HG02884 (cell line): ENCODE measurements around the gene ALG11.

Source experiments
- ATAC-seq: cut with Tn5 transposase; IDR thresholded peaks from one replicate; pipeline ENCODE4 v1.9.1; 2021; ENCODE audit warnings: mild to moderate bottlenecking, moderate library complexity; ENCODE audit not compliant: unreplicated experiment

Gene ALG11

DNA sequence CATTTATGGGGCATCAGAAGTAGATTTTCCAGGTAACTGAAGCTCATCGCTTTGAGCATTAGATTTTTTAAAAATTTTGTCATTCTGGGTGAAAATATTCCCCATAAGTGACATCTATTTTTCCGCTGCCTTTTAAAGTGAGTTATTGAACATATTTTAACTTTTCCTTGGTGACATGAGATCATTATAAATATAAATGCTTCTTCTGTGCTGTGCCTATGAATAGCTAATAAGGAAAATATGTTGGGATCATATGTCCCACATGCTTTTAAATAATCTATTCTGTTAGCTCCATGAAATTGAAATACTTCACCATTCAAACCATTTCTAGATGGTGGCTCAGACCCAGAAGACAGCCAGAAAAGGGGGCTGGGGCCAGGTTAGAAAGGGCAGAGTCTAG lies 15.0 kb upstream of the ALG11 start:
- no peak for ATAC-seq

DNA sequence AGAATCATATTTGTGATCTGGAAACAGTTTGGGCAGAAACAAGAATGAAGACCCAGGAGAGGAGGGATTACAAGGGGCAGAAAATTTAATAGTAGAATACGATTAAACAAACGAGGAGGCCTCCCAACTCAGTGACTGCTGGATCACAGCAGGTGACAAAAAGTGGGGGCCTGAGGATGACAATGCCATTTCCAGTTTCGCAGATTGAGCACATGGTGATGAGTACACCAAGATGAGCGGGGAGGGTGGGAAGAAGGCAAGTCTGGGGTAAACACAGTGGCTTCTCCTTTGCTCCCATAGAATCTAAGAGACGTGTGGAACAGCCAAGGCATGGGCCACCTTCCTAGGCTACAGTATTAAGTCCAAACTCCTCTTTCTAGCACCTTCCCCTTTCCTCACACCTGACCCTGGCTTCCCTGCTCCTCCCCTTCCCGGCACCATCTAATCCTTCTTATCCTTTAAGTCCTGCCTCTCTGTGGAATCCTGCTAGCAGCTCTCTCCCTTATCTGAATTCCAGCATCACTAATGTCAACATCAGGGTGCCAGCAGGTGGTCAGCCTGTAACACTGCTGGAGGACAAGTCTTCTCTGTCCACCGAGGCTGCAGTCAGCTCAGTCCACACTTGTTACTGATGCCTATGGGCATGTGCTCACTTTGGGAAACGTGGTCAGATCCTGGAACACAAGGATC lies 14.4 kb upstream of the ALG11 start:
- ATAC-seq: no peak

DNA sequence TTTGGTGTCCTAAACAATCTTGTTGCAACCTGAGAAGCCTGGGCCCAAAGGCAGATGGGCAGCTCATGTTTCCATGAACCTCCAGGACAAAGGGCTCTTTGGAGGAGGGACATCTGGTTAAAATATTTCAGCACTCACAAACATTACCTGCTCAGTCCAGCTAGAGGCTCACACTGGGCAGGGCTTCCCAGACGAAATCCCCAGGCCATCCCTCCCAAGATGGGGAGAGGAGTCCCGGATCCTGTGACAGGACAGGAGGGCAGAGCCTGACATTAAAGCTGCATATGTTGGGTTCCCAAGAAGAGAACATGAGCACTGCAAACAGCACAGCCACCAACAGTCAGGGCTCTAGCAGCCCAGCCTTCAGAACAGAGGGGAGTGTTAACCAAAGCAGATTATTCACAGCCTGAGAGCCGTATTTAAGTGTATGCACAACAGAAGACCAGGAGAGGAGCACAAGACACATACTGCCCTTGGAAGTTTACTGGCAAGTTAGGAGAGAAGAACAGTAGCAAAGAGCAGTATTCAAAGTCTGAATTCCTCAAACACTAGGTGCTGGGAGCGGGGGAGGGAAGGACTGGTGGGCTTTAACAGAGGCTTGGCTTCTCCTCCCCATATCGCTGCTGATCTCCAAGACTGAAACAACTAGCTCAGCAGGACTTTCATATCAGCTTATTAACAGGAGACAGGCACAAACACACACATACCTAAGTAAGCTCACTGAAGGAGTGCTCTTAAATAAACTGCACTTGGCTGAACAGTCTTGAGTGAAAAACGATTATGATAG lies 13.3 kb upstream of the ALG11 start:
- no peak for ATAC-seq

DNA sequence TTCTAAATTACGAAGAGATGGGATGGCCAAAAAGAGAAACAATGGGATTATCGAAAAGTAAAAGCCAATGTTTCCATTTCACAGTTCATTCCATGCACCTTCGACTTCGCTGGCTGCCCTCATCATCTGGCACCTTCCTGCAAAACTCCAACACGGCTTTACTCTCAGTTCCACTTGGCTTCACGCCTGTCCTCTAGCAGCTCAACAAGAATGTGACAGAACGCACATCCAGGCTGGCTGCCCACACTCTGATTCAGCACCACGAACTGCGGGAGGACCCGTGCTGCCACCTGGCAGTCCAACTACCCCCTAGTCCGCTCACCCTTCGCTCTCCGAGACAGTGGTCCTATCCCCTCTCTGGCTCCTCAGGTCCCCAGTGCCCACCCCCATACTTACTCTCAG lies 12.7 kb upstream of the ALG11 start:
- no peak for ATAC-seq

GRCh38 chr13:51999921-52000320 lies 12.3 kb upstream of the ALG11 start:
- ATAC-seq: no peak

- peak; percentile 90 for ATAC-seq
Observed at GRCh38 chr13:52001120-52001731, 11.0 kb upstream of the ALG11 start.

DNA sequence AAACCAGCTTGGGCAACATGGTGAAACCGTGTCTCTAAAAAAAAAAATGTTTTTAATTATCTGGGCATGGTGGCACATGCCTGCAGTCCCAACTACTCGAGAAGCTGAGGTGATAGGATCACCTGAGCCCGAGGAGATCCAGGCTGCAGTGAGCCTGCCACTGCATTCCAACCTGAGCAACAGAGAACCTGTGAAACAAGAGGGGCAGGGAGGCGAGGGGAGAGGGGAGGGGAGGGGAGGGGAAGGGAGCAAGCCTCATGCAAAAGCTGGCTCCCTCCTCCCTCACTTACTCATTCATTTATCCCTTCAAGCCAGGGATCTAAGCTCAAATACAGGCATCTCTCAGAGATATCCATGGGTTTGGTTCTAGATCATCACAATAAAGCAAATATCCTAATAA lies 9.8 kb upstream of the ALG11 start:
- ATAC-seq: no peak

GRCh38 chr13:52003541-52003940 lies 8.7 kb upstream of the ALG11 start:
- ATAC-seq: no peak

DNA sequence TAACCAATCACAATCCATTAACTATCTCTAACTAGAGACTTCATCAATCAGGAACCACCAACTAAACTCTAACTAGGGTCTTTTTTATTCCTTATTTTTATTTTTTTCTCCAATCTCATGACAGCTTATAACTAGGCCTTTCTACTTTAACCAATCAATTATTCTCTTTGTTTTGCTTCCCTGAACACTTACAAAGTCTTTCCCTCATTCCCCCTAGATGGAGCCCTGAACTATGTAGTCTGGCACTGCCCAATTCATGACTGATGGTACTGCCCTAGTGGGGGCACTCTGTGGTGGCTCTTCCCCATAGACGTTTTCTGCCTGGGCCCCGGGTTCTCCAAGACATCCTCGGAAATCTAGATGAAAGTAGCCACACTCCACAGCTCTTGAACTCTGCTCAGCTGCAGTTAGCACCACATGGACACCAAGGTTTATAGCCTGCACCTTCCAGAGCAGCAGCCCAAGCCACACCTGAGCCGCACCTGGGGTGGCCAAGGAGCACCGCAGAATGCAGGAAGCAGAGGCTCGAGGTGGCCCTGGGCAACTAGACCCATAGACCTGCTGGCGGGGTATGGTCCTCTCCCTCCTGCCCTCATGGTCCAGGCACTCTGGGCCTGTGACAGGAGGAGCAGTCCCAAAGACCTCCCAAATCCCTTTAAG lies 7.6 kb upstream of the ALG11 start:
- ATAC-seq: no peak

DNA sequence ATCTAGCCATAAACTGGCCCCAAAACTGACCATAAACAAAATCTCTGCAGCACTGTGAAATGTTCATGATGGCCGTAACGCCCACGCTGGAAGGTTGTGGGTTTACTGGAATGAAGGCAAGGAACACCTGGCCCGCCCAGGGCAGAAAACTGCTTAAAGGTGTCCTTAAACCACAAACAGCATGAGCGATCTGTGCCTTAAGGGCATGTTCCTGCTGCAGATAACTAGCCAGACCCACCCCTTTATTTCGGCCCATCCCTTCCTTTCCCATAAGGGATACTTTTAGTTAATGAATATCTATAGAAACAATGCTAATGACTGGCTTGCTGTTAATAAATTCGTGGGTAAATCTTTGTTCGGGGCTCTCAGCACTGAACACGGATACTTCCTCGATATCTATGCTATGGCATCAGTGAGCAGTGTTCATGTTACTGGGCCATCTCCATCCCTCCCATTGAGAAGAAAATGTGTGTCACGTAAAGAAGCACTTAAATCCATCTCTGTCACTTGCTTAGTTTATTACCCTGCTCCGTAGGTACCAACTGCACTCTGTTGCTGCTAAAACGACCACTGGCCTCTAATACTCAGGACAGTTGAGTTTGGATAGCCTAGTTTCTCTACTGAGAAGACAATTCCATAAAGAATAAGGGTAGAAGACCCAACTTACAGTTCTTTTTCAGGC lies 6.2 kb upstream of the ALG11 start:
- no peak for ATAC-seq

GRCh38 chr13:52006523-52007245 lies 5.5 kb upstream of the ALG11 start:
- no peak for ATAC-seq

- ATAC-seq: no peak
Observed at GRCh38 chr13:52009946-52010345, 2.3 kb upstream of the ALG11 start.

- ATAC-seq: peak; percentile 2
Observed at GRCh38 chr13:52010890-52011631, 1.1 kb upstream of the ALG11 start, which contains the start of gene ATP7B. ATP7B (minus strand) TSS chr13:52011450; CDS start chr13:52011337, 113 bp downstream.

- ATAC-seq: no peak
Observed at GRCh38 chr13:52012512-52012836, 276 bp downstream of the ALG11 start.

DNA sequence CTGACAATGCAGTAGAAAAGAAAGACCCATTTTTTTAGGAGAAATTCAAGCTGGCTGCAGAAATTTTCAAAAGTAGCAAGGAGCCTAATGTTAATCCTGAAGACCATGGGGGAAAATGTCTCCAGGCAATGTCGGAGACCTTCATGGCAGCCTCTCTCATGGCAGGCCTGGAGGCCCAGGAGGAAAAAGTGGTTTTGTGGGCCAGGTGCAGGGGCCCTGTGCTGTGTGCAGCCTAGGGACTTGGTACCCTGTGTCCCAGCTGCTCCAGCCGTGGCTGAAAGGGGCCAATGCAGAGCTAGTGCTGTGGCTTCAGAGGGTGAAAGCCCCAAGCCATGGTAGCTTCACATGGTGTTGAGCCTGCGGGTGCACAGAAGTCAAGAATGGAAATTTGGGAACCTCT lies 4.1 kb downstream of the ALG11 start:
- no peak for ATAC-seq

GRCh38 chr13:52020191-52020590 lies 8.0 kb downstream of the ALG11 start:
- no peak for ATAC-seq

DNA sequence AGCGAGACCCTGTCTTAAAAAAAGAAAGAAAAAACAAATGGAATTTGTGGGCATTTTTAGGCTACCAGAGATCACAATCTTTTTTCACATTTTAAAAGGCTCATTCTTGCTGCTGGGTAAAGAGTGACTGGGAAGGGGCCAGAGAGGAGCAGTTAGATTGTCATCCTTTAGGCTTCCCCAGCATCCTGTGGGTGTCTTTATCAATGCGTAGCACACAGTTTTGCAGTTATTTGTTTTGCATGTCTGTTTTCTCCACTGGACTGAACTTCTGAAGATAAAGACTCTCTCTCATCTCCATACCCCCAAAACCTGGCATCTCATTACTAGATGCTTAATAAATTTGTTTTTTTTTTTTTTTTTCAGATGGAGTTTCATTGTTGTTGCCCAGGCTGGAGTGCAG lies 10.2 kb downstream of the ALG11 start:
- ATAC-seq: no peak

GRCh38 chr13:52024481-52024880 lies 12.3 kb downstream of the ALG11 start, which contains the start of gene UTP14C:
UTP14C (plus strand) TSS chr13:52024691; CDS start chr13:52028805, 4,114 bp downstream.
- no peak for ATAC-seq

DNA sequence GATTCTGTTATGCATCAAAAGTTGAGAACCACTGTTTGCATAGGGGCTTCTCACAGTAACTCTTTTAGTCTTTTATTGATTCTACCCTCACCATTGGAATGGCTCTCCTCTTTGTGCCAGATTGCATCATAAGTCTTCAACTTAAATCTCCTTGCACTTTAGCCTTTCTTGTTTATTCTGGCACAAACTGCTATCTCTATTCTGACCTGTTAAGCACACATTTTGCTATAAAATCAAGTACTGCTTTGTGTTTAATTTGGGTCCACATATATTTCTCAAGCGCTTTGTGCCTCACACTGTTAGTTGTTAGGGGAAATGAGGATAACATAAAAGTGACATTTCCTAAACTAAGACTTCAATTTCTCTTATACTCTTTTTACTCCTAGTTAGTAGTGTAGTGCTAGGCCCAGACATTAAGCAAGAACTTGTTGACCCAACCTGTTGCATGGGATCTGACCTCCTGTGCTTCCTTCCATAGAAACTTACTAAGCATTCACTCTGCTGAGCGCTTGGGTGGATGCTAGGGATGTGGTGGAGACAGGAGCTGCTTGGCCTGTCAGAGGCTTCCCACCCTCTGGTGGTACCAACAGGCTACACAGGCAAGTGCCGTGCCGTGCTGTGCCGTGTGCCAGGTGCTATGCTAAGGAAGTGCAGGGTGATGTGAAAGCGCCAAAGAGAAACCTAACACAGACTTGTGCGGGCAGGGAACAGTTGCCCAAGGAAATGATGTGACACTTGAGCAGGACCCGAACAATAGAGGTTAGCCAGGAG lies 13.5 kb downstream of the ALG11 start:
- ATAC-seq: no peak
